ENCODE results near the gene MPZL1.
A peak's percentile ranks its signal among the peaks of the same experiment; 100 is the strongest.

MPZL1 gene

DNA sequence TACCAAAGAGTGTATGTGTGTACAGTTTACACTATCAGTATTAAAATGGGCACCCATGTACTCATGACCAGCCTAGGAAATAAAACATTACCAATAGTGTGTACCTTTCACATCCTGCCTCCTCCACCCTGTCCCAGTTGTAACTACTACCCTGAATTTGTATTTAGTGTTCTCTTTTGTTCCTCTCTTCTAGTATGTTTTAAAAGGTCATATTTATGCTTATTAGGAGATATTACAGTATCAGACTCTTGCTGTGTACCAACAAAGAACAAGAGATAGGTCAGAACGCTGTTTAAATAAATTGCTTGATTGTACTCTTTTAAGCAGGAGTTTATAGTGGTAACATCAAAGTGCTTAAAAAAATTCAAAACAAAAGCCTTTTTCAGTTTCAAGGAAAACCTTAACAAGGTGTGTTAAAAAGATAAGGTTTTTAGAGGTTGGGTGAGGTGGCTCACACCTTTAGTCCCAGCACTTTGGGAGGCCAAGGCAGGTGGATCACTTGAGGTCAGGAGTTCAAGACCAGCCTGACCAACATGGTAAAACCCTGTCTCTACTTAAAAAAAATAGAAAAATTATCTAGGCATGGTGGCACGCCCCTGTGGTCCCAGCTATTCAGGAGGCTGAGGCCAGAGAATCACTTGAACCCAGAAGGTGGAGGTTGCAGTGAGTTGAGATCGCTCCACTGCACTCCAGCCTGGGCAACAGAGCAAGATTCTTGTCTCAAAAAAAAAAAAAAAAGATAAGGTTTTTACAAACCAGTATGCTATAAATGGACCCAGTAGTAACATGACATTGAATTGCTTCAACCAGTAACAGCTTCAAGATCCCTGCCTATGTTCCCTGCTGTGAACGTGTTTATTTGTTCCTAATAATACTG is 35.9 kb downstream of the MPZL1 start:
- Mint-ChIP-seq H3K4me1 (peaks cover 43% of the 10 kb centered on the region), H3K36me3 (peaks cover 4% of the 10 kb centered on the region)
- CTCF ChIA-PET = no interaction called here

DNA sequence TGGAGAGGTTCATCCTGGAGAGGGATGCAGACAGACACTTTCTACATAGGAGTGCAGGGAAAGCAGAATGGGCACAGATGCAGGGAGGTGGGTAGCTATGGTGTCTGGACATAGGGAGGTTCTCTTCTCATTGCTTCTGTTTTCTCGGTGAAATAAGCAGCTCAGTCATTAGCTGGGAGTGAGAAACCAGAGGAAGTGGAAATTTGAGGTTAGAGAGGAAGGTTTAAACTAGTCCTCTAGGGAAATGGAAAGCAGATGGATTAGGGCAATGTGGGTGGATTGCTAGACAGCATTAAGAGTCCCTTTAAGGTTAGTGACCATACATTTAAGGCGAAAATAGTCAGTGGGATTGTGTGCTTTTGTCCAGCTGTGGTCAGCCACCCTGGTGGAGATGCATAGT is 39.6 kb downstream of the MPZL1 start:
- H3K27ac Mint-ChIP-seq = peak overlapping the region; percentile 53
- no peaks in the 10 kb centered on the region for H3K9me3 Mint-ChIP-seq
- no peaks in the 10 kb centered on the region for H3K27me3 Mint-ChIP-seq
- CTCF ChIA-PET = interaction anchor here (0.9 to 1.8 kb wide), 4 partner anchors 36 to 48 kb away, joined by 3 to 6 read pairs (median 3); no protein-coding TSS in a partner anchor
- peaks cover 4% of the 10 kb centered on the region for H3K36me3 Mint-ChIP-seq
- no peak for DNase-seq
- peaks cover 39% of the 10 kb centered on the region for H3K4me1 Mint-ChIP-seq
- no peak overlapping the region for H3K4me3 Mint-ChIP-seq

More for the DNA sequence above, 35.9 kb downstream of the MPZL1 start:
- Mint-ChIP-seq H3K27me3 (no peaks in the 10 kb centered on the region), H3K27ac (no peak overlapping the region), H3K9me3 (no peaks in the 10 kb centered on the region), H3K4me3 (no peak overlapping the region)
- DNase-seq = no peak

DNA sequence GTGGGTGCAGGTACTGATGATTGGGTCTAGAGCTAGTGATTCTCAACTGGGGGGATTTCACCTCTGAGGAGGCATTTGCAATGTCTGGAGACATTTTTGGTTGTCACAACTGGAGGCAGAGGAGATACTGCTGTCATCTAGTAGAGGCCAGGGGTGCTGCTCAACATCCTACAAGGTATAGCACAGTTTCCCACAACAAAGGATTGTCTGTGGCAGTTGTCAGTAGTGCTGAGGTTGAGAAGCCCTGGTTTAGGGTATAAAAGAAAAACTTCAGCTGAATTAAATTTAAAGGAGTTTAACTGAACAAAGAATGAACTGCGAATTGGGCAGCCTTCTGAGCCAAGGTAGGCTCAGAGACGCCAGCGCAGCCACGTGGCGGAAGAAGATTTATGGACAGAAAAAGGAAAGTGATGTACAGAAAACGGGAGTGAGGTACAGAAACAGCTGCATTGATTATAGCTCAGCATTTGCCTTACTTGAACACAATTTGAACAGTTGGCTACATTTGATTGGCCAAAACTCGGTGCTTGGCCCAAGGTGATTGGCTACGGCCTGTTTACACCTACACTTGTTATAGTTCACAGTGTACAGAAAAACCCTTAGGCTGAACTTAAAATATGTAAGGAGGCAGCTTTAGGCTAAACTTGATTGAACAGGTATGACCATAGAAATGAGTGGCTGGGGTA is 40.4 kb downstream of the MPZL1 start:
- H3K4me3 Mint-ChIP-seq = no peak overlapping the region
- no peaks in the 10 kb centered on the region for H3K27me3 Mint-ChIP-seq
- DNase-seq = peak; percentile 62
- peaks cover 36% of the 10 kb centered on the region for H3K4me1 Mint-ChIP-seq
- peak overlapping the region; percentile 53 for H3K27ac Mint-ChIP-seq
- peaks cover 7% of the 10 kb centered on the region for H3K36me3 Mint-ChIP-seq
- CTCF ChIA-PET = interaction anchor here (0.6 to 1.8 kb wide), 6 partner anchors 9 to 49 kb away, joined by 3 to 6 read pairs (median 4); no protein-coding TSS in a partner anchor
- no peaks in the 10 kb centered on the region for H3K9me3 Mint-ChIP-seq

DNA sequence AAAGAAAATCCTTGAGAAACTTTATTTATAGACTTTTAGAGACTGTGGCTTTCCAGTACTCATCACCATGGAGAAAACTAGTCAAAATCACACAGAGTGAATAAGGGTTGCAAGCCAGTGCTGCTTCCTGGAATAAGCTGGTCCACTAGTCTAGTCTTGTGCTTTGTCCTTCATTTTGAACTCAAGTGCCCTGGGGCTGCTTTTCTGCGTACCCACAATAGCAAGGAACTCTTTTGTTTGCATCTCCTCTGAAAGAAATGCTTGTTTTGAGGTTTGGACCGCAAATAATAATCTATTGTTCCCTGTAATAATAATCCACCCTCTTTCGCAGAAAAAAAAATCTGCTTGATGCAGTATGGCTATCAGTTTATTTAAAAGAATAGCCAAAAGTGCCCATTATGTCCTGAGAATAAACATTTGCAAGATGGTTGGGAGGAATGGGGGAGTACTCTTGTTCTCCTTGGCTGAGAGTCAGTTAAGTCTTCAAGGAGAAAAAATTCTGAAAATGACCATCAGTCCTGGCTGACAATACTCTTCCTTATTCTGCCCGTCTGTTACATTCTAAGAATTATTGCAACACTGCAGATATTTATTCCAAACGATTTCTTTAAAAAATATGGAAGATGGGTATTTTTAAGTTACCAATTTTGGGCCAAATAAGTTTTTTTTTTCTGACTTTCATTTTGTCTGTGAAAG is 41.9 kb downstream of the MPZL1 start:
- Mint-ChIP-seq H3K4me1 (peaks cover 35% of the 10 kb centered on the region), H3K36me3 (peaks cover 15% of the 10 kb centered on the region), H3K27me3 (no peaks in the 10 kb centered on the region), H3K27ac (no peak overlapping the region), H3K9me3 (no peaks in the 10 kb centered on the region), H3K4me3 (no peak overlapping the region)
- no peak for DNase-seq
- CTCF ChIA-PET = interaction anchor here (0.7 kb wide), 1 partner anchor 11 kb away, joined by 3 read pairs; no protein-coding TSS in a partner anchor

DNA sequence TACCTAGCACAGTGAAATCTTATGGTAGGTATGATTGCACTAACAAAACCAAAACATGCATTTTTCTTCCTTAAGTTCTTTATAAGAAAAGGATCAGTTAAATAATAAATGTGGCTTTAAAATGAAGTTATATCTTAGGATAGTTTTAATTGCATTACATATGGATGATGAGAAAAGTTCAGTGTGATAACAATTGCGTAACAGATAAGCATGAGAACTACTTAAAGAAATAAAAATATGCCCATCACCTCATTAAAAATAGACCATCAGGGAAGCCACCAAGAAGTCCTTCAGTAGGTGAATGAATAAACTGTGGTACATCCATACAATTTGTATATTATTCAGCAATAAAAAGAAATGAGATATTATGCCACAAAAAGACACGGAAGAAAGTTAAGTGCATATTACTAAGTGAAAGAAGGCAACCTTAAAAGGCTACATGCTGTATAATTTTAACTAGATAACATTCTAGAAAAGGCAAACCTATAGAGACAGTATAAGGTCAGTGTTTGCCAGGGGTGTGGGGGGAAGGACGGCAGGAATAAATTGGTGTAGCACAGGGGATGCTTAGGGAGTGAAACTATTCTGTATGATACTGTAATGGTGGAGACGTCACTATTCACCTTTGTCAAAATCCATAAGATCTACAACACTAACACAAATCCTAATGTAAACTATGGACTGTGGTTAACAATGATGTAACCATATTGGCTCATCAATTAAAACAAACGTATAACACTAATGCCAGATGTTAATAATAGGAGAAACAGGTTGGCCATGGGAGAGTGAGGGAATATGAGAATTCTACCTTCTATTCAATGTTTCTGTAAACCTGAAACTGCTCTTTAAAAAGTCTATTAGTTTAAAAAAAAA is 42.9 kb downstream of the MPZL1 start:
- H3K4me1 Mint-ChIP-seq = peaks cover 34% of the 10 kb centered on the region
- H3K4me3 Mint-ChIP-seq = no peak overlapping the region
- peaks cover 17% of the 10 kb centered on the region for H3K36me3 Mint-ChIP-seq
- no peak overlapping the region for H3K27ac Mint-ChIP-seq
- CTCF ChIA-PET = no interaction called here
- no peak for DNase-seq
- no peaks in the 10 kb centered on the region for H3K9me3 Mint-ChIP-seq
- H3K27me3 Mint-ChIP-seq = no peaks in the 10 kb centered on the region

DNA sequence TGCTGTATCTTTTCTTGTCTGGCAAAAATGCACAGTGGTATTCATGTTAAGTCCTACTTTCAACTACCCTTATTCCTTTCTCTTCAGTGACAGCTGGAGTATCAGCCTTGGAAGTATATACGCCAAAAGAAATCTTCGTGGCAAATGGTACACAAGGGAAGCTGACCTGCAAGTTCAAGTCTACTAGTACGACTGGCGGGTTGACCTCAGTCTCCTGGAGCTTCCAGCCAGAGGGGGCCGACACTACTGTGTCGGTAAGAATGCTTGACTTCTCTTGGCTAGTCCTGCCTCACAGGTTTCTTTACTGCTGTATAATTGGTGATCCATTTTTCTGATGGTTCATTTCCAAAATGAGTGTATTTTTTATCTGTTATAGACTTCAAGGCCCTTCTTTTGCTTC is 43.7 kb downstream of the MPZL1 start:
- H3K36me3 Mint-ChIP-seq = peaks cover 21% of the 10 kb centered on the region
- no peak for DNase-seq
- H3K4me1 Mint-ChIP-seq = peaks cover 31% of the 10 kb centered on the region
- no peak overlapping the region for H3K4me3 Mint-ChIP-seq
- no peaks in the 10 kb centered on the region for H3K27me3 Mint-ChIP-seq
- no peak overlapping the region for H3K27ac Mint-ChIP-seq
- CTCF ChIA-PET = no interaction called here
- H3K9me3 Mint-ChIP-seq = no peaks in the 10 kb centered on the region

DNA sequence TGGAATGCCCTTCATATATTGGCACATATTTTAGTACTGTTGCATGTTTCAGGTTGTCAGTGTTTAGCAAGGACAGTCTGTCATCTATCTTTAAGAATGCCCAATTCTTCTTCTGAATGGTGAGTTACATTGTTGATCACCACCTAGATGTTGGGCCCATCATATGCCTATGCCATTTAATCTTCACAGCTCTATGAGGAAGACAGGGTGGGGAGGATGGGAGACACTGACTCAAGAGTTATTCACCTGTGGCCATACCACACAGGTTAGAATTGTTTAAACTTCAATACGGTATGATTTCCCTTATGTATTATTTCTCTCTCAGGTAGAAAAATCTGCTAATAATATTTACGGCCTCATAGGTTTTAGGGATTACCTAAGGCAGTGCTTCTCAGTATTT is 44.8 kb downstream of the MPZL1 start:
- CTCF ChIA-PET = no interaction called here
- Mint-ChIP-seq H3K36me3 (peaks cover 24% of the 10 kb centered on the region), H3K4me1 (peaks cover 20% of the 10 kb centered on the region), H3K27ac (no peak overlapping the region), H3K4me3 (no peak overlapping the region), H3K9me3 (no peaks in the 10 kb centered on the region), H3K27me3 (no peaks in the 10 kb centered on the region)
- no peak for DNase-seq

DNA sequence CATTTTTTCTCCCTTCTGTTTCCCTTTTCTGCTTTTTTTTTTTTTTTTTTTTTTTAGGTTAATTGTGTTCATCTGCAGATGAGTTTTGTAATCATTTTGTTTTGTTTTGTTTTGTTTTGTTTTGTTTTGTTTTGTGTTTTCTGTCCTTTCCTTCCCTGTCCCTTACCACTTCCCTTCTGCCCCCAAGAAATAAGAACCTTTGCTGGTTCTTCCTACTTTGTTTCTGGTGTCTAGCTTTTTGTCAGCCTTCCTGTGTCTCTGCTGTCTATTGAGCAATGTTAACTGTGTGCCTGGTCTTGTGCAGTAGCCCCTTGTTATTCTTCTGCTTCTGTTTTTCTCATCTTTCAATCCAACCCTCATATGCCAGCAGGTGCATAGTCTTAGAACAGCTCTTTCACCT is 46.0 kb downstream of the MPZL1 start:
- H3K9me3 Mint-ChIP-seq = no peaks in the 10 kb centered on the region
- CTCF ChIA-PET = interaction anchor here (0.6 kb wide), 1 partner anchor 118 kb away, joined by 3 read pairs; no protein-coding TSS in a partner anchor
- no peak overlapping the region for H3K4me3 Mint-ChIP-seq
- peak overlapping the region; percentile 6 for H3K27ac Mint-ChIP-seq
- no peak for DNase-seq
- H3K36me3 Mint-ChIP-seq = peaks cover 30% of the 10 kb centered on the region
- H3K27me3 Mint-ChIP-seq = no peaks in the 10 kb centered on the region
- peaks cover 8% of the 10 kb centered on the region for H3K4me1 Mint-ChIP-seq

DNA sequence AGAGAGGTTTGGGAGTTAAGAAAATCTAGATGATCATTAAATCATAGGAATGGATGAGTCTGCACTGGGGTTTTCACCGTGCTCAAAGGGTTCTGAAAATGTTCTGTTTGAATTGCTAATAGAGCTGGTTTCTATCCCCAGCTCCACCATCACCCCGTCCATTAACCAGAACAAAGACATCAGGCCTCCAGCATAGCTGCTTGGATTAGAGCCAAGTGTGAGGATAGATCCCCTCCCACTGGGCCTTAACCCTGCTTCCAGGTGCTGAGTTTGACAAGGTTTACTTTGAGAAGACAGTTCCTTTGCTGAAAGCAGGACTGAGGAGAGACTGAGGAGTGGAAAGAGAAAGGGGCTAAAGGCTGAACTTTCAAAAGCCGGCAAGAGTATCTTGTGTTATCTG is 48.3 kb downstream of the MPZL1 start:
- Mint-ChIP-seq H3K9me3 (no peaks in the 10 kb centered on the region), H3K36me3 (peaks cover 32% of the 10 kb centered on the region), H3K4me3 (no peak overlapping the region), H3K27ac (no peak overlapping the region), H3K27me3 (no peaks in the 10 kb centered on the region), H3K4me1 (peaks cover 7% of the 10 kb centered on the region)
- DNase-seq = no peak
- CTCF ChIA-PET = interaction anchor here (0.9 kb wide), 1 partner anchor 46 kb away, joined by 3 read pairs; no protein-coding TSS in a partner anchor

DNA sequence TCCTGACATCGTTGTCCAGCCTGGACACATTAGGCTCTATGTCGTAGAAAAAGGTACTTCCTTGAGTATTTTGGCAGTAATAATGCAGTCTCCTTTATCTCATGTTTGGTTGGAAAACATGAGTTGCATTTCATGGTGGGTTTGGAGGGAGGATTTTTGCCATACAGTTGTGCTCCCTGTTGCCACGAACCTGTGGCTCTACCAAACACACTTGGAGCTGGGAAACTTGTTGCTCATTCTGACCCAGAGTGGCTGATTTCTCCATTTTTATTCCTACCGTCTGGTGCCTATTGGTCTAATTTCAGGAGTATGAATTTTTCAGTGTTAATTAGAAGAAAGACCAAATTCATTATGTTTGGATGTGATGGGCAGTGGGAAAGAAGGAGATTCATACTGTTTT is 50.7 kb downstream of the MPZL1 start:
- DNase-seq = no peak
- Mint-ChIP-seq H3K4me3 (no peak overlapping the region), H3K9me3 (no peaks in the 10 kb centered on the region), H3K27ac (no peak overlapping the region), H3K36me3 (peaks cover 37% of the 10 kb centered on the region), H3K27me3 (no peaks in the 10 kb centered on the region), H3K4me1 (peaks cover 17% of the 10 kb centered on the region)
- CTCF ChIA-PET = no interaction called here

DNA sequence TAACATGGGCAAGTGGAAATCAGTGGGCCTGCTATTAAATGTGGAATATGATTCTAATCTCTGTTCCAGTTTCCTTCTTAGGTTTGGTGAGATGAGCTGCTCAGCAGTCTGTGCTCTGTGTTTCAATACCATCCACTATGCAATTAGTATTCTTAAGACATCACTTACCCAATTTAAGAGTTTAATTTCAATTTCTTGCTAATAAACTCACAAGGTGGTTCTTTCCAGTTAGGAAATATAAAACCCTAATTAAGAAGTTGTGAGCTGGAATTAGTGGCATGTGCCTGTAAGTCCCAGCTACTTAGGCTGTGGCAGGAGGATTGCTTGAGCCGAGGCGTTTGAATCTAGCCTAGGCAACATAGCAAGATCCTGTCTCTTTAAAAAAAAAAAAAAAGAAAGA is 51.7 kb downstream of the MPZL1 start:
- Mint-ChIP-seq H3K27ac (no peak overlapping the region), H3K4me1 (peaks cover 14% of the 10 kb centered on the region), H3K36me3 (peaks cover 32% of the 10 kb centered on the region), H3K27me3 (no peaks in the 10 kb centered on the region), H3K4me3 (no peak overlapping the region), H3K9me3 (no peaks in the 10 kb centered on the region)
- no peak for DNase-seq
- CTCF ChIA-PET = interaction anchor here (1.0 kb wide), 1 partner anchor 22 kb away, joined by 3 read pairs; no protein-coding TSS in a partner anchor

DNA sequence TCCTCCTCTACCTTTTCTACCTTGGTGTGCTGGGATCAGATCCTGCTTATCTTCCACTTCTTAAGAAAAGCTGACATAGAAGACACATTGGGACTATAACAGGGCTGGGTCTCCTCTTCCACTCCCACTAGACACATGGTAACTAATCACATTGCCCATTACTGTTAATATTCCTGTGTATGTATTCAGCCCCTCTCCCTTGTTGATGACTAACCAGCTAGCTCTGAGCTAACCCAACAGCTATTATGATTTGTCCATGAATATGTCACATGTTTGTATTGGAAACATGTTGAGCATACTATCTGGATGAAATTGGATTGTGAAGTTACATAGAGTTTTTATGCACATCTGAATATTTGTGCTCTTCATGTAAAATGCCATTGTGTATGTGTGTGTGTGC is 52.9 kb downstream of the MPZL1 start:
- H3K9me3 Mint-ChIP-seq = no peaks in the 10 kb centered on the region
- DNase-seq = no peak
- no peak overlapping the region for H3K4me3 Mint-ChIP-seq
- peaks cover 14% of the 10 kb centered on the region for H3K4me1 Mint-ChIP-seq
- CTCF ChIA-PET = interaction anchor here (0.6 to 0.8 kb wide), 2 partner anchors 11 to 13 kb away, joined by 3 read pairs; no protein-coding TSS in a partner anchor
- peaks cover 30% of the 10 kb centered on the region for H3K36me3 Mint-ChIP-seq
- no peak overlapping the region for H3K27ac Mint-ChIP-seq
- no peaks in the 10 kb centered on the region for H3K27me3 Mint-ChIP-seq

DNA sequence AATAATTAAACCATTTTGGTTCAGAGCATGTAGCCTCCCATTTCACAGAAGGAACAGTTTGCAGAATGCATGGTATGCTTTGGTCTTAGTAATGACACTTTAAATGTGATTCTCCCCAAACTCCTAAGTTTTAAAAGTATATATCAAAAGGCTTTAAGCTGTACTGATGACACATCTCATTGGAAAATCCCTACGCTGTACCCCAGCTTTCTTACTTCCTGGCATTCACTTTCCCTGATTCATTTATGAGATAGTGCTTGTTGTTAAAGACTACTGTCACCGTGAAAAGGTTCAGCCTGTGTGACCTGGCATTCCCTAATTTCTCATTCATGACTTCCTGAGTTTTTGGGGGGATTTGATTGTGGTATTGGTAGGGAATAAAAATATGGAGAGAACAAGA is 53.4 kb downstream of the MPZL1 start:
- H3K27me3 Mint-ChIP-seq = no peaks in the 10 kb centered on the region
- peaks cover 28% of the 10 kb centered on the region for H3K36me3 Mint-ChIP-seq
- no peak for DNase-seq
- no peak overlapping the region for H3K4me3 Mint-ChIP-seq
- CTCF ChIA-PET = interaction anchor here (0.8 kb wide), 1 partner anchor 13 kb away, joined by 3 read pairs; no protein-coding TSS in a partner anchor
- peaks cover 14% of the 10 kb centered on the region for H3K4me1 Mint-ChIP-seq
- H3K27ac Mint-ChIP-seq = no peak overlapping the region
- no peaks in the 10 kb centered on the region for H3K9me3 Mint-ChIP-seq
